PFSK-1 (cell line): ENCODE results near the gene MAPK8IP3.

ENCODE experiments used
- FOXP2 ChIP-seq: optimal IDR thresholded peaks from 2 replicates; pipeline ENCODE3; 2011; ENCODE audit warnings: borderline replicate concordance, control low read depth, inconsistent platforms; ENCODE audit not compliant: insufficient read depth; ENCODE audit errors: extremely low read length, extremely low read depth
- POLR2AphosphoS5 ChIP-seq: IDR thresholded peaks from 2 replicates; pipeline ENCODE4 v1.6.1; 2012; ENCODE audit warnings: low read depth, mild to moderate bottlenecking, control low read depth, low read length, moderate library complexity
- SIN3A ChIP-seq: IDR thresholded peaks from 2 replicates; pipeline ENCODE4 v1.6.1; 2012; ENCODE audit warnings: mild to moderate bottlenecking, low read length, moderate library complexity, borderline replicate concordance; ENCODE audit not compliant: insufficient read depth
- TAF1 ChIP-seq: IDR thresholded peaks from 2 replicates; pipeline ENCODE4 v1.6.1; 2012; ENCODE audit warnings: low read length, control low read depth, borderline replicate concordance; ENCODE audit not compliant: insufficient read depth
- TF ChIP-seq, protein P1 (sequence below), 2 experiments: IDR thresholded peaks; 2 replicates each; pipeline versions ENCODE4 v1.6.1 to v1.8.0; 2011 to 2012; ENCODE audit warnings: low read depth in 2 of 2, low read length in 2 of 2, control low read depth in 1 of 2, inconsistent platforms in 1 of 2, mild to moderate bottlenecking in 1 of 2, moderate library complexity in 1 of 2; ENCODE audit not compliant: insufficient read depth in 1 of 2

Gene MAPK8IP3

DNA sequence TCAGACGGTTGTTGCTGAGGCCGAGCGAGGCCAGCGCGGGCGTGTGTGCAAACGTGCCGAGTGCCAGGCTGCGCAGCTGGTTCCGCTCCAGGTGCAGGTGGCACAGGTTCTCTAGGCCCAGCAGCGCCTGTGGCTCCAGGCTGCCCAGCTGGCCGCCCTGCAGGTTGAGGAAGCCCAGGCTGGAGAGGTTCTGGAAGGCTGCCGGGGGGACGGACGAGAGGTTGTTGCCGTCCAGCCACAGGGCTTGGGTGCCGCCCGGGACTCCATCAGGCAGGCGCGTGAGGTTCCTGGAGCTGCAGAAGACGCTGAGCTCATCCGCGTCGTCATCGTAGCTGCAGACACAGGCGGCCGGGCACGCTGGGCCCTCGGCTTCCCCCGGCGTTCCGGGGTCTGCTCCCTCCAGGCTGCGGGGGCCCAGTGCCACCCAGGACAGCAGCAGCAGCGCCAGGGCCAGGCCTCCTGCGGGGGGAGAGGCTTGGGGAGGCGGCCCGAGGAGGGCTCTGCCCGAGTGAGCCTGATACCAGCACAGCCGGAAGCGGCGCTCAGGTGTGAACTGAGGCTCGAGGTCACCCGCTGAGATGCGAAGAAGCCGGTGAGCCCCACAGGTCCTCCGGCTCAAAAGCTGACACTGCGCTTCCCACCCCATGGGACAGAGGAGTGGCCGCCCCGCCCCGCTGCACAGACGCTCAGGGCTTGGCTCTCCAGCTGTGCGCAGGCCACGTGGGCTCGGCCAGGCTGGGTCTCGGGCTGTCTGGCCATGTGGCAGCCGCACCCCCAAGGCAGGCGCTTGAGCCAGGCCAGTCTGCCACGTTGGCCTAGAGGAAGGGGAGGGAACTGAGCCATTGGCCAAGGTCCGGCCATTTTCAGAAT, 86.2 kb downstream of the MAPK8IP3 start:
- TF ChIP-seq SIN3A (no peak), TAF1 (no peak), FOXP2 (no peak), POLR2AphosphoS5 (no peak)
- TF ChIP-seq, protein P1, sequence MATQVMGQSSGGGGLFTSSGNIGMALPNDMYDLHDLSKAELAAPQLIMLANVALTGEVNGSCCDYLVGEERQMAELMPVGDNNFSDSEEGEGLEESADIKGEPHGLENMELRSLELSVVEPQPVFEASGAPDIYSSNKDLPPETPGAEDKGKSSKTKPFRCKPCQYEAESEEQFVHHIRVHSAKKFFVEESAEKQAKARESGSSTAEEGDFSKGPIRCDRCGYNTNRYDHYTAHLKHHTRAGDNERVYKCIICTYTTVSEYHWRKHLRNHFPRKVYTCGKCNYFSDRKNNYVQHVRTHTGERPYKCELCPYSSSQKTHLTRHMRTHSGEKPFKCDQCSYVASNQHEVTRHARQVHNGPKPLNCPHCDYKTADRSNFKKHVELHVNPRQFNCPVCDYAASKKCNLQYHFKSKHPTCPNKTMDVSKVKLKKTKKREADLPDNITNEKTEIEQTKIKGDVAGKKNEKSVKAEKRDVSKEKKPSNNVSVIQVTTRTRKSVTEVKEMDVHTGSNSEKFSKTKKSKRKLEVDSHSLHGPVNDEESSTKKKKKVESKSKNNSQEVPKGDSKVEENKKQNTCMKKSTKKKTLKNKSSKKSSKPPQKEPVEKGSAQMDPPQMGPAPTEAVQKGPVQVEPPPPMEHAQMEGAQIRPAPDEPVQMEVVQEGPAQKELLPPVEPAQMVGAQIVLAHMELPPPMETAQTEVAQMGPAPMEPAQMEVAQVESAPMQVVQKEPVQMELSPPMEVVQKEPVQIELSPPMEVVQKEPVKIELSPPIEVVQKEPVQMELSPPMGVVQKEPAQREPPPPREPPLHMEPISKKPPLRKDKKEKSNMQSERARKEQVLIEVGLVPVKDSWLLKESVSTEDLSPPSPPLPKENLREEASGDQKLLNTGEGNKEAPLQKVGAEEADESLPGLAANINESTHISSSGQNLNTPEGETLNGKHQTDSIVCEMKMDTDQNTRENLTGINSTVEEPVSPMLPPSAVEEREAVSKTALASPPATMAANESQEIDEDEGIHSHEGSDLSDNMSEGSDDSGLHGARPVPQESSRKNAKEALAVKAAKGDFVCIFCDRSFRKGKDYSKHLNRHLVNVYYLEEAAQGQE (IDR thresholded peaks at IDR 0.05; ENCODE audit: insufficient read depth in 1 of 2, low read depth in 2 of 2, low read length in 2 of 2), result no peak

DNA sequence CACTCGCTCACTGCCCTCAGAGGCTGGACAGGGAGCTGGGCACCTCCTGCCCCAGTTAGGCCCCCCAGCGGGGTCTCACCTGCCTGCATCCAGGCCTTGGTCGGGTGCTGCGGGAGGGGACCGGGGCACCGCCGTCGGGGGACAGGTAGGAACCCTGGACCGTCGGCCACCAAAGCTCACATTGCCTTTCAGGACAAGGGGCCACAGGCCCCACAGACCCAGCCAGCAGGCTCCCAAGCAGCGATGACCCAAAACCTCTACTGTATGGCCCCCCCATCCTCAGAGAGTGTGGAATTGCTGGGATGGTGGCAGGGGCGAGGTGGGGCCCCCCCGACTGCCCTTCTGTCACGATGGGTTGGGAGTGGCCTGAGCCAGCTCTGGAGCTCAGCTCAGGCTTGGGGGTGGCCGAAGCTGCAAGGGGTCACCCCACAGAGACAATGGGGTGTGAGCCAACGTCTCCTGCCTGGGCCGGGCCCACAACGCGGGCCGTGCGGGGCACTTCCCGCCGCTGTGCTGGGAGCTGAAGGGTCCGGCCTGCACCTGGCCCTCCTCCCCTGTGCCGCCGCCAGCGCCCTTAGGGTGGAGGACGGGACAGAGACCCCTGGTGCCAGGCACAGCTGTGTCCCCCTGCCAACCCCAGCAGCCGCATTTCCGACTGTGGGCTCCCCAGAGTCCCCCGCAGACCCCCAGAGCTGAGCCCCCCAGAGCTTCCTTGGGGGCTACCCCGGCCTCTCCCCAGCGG, 87.0 kb downstream of the MAPK8IP3 start:
- TF ChIP-seq FOXP2, result no peak
- TF ChIP-seq SIN3A, result no peak
- TF ChIP-seq POLR2AphosphoS5, result no peak
- TF ChIP-seq, protein P1 (IDR thresholded peaks at IDR 0.05; ENCODE audit: insufficient read depth in 1 of 2, low read depth in 2 of 2, low read length in 2 of 2), result no peak
- no peak for TF ChIP-seq TAF1

DNA sequence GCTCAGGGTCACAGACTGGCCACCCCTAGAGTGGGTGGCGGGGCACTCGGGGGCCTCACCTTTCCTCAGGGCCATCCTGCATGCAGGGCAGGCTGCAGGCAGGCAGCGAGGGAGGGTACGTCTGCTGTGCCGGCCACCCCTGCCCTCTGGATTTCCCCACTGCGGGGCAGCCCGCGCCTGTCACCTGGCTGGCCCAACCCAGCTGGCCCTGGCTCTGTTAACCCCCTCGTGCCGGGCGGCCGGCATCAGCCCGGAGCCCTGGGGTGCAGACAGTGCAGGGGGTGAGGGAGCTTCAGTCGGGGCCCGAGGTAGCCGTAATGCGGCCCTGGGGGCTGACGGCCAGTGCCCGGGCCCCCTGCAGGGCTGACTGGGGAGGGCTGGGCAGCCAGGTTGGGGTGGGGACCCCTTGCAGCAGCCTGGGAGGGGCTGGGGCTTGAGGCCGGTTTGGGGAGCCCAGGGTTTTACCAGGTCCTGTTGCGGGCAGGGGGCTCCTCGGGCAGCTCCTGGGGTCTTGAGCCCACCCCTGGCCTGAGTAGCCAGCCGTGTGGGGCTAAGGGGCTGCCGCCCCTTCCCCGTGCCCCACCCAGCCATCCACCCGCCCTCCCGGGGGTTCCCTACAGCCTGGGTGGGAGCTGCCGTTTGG, 87.7 kb downstream of the MAPK8IP3 start, which contains the start of gene IGFALS:
IGFALS (minus strand) TSS at position 128 of the 643 bp plus-strand sequence; CDS start at position 75, 53 bp downstream.
- TF ChIP-seq POLR2AphosphoS5, result no peak
- TF ChIP-seq, protein P1 (IDR thresholded peaks at IDR 0.05; ENCODE audit: insufficient read depth in 1 of 2, low read depth in 2 of 2, low read length in 2 of 2), result no peak
- TF ChIP-seq TAF1, result no peak
- no peak for TF ChIP-seq FOXP2
- no peak for TF ChIP-seq SIN3A

DNA sequence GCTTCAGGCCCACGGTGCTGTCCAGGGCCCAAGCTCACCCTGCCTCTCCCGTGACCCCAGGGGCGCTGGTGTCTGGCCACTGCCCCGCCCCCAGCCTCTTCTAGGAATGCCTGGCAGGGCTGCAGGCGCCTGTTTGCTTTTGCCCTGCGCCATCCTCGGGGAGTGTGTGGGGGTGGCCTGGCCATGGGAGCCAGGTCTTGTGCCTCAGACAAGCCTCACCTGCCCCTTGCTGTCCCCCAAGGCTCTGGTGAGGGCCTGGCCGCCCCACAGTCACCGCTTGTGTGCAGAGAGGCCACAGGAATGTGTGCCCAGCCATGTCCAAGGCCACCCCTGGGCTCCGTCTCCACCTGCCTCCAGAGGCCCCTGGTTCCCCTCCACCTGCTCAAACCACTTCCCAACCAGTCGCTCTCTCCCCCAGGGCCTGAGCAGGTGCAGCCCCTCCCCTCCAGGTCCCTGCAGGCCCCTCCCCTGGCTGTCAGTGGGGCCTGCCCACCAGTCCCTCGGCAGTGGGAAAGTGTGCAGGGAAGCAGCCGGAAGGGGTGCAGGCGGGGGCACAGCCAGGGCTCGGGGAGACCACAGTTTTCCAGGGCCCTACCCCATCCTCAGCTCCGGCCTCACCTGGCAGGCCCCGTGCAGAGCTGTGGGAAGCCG, 88.4 kb downstream of the MAPK8IP3 start:
- TF ChIP-seq, protein P1 (IDR thresholded peaks at IDR 0.05; ENCODE audit: insufficient read depth in 1 of 2, low read depth in 2 of 2, low read length in 2 of 2), result no peak
- no peak for TF ChIP-seq SIN3A
- TF ChIP-seq POLR2AphosphoS5, result no peak
- TF ChIP-seq TAF1, result no peak
- no peak for TF ChIP-seq FOXP2
